H1 (cell line): ENCODE results near the gene OR51F2. TPM values are rescaled to one million over a fixed set of nuclear protein-coding genes. Genes with fewer than 3 reads are reported as not detected.

Source experiments
- CTCF ChIA-PET: fragments of 300-600 bp; sonication (Branson Sonifier 250); formaldehyde crosslinking; loops from one replicate; lab custom pipeline; 2021; ENCODE audit not compliant: partially characterized antibody; lab: Charles Lee
- POLR2A ChIA-PET: fragments of 300-600 bp; sonication (Branson Sonifier 250); formaldehyde crosslinking; loops from one replicate; lab custom pipeline; 2021; ENCODE audit warnings: inconsistent platforms; ENCODE audit not compliant: partially characterized antibody; lab: Charles Lee
- DNase-seq, 2 experiments: peaks; one replicate each; pipeline versions ENCODE4 v3.0.0 to v3.0.0-alpha.2; 2010 to 2022; ENCODE audit warnings: low spot score in 2 of 2, low read depth in 1 of 2, mixed read lengths in 1 of 2
- FAIRE-seq: peaks from 2 replicates; lab custom pipeline; 2011; peaks lifted over from hg19 to GRCh38; lab: Jason Lieb, UNC
- H2AFZ ChIP-seq: 2 replicates; pipeline ENCODE4 v1.8.1; 2012; ENCODE audit warnings: low read length, inconsistent platforms
- H2AK5ac ChIP-seq: 2 replicates; pipeline ENCODE4 v1.6.1; 2013; ENCODE audit warnings: low read depth, low read length
- H2BK120ac ChIP-seq: replicated peaks from 2 replicates; pipeline ENCODE3; 2013; ENCODE audit warnings: low read depth, low read length, inconsistent platforms
- H2BK12ac ChIP-seq: 2 replicates; pipeline ENCODE4 v1.6.1; 2013; ENCODE audit warnings: low read depth, low read length
- H2BK15ac ChIP-seq: 2 replicates; pipeline ENCODE4 v1.6.1; 2013; ENCODE audit warnings: low read length
- H2BK20ac ChIP-seq: 2 replicates; pipeline ENCODE4 v1.6.1; 2013; ENCODE audit warnings: low read length
- H2BK5ac ChIP-seq: 2 replicates; pipeline ENCODE4 v1.6.1; 2013; ENCODE audit warnings: low read depth, low read length
- H3K14ac ChIP-seq: 2 replicates; pipeline ENCODE4 v1.6.1; 2013; ENCODE audit warnings: inconsistent platforms; ENCODE audit not compliant: insufficient read length
- H3K18ac ChIP-seq: 2 replicates; pipeline ENCODE4 v1.6.1; 2013; ENCODE audit warnings: low read length; ENCODE audit errors: extremely low read depth
- H3K23ac ChIP-seq: 2 replicates; pipeline ENCODE4 v1.6.1; 2013; ENCODE audit warnings: inconsistent platforms; ENCODE audit not compliant: insufficient read length
- H3K23me2 ChIP-seq: 2 replicates; pipeline ENCODE4 v1.6.1; 2013; ENCODE audit warnings: low read depth, low read length
- H3K27ac ChIP-seq: 2 replicates; pipeline ENCODE4 v1.6.1; 2011; ENCODE audit warnings: low read depth, low read length, inconsistent platforms
- H3K27me3 ChIP-seq, 4 experiments: replicated peaks in 1 of 4; 1 replicate in 1 of 4; 2 replicates in 3 of 4; pipeline versions ENCODE4 v1.6.1 to v1.8.1; 2011 to 2013; ENCODE audit warnings: low read length in 3 of 4, mild to moderate bottlenecking in 3 of 4, inconsistent platforms in 2 of 4, mixed read lengths in 2 of 4, moderate library complexity in 1 of 4; ENCODE audit not compliant: control insufficient read depth in 3 of 4, insufficient read depth in 3 of 4; ENCODE audit errors: extremely low read depth in 1 of 4
- H3K36me3 ChIP-seq, 4 experiments: 2 replicates each; pipeline versions ENCODE4 v1.6.1 to v1.8.1; 2011 to 2013; ENCODE audit warnings: mild to moderate bottlenecking in 4 of 4, low read length in 3 of 4, moderate library complexity in 2 of 4, control low read depth in 1 of 4, inconsistent platforms in 1 of 4; ENCODE audit not compliant: insufficient read depth in 4 of 4, control insufficient read depth in 2 of 4
- H3K4ac ChIP-seq: replicated peaks from 2 replicates; pipeline ENCODE3; 2013; ENCODE audit warnings: low read length, low read depth, mixed read lengths, inconsistent platforms; ENCODE audit not compliant: insufficient read length
- H3K4me1 ChIP-seq, 4 experiments: replicated peaks in 1 of 4; 1 replicate in 1 of 4; 2 replicates in 3 of 4; pipeline versions ENCODE4 v1.6.1 to v1.8.1; 2011 to 2013; ENCODE audit warnings: low read length in 3 of 4, inconsistent platforms in 2 of 4, mixed read lengths in 1 of 4; ENCODE audit not compliant: insufficient read depth in 4 of 4, control insufficient read depth in 3 of 4
- H3K4me2 ChIP-seq, 2 experiments: 2 replicates each; pipeline versions ENCODE4 v1.6.1 to v1.8.1; 2011 to 2013; ENCODE audit warnings: low read depth in 2 of 2, low read length in 2 of 2, control low read depth in 1 of 2, inconsistent platforms in 1 of 2, mild to moderate bottlenecking in 1 of 2; ENCODE audit not compliant: insufficient read depth in 1 of 2
- H3K4me3 ChIP-seq, 4 experiments: fragments of 200-600, 300-600 bp in 1 of 4; sonication (generic), shearing (Covaris generic), sonication (Bioruptor Twin) in 1 of 4; 2 replicates each; pipeline versions ENCODE4 v1.5.1 to v1.8.1; 2011 to 2016; ENCODE audit warnings: low read length in 4 of 4, low read depth in 3 of 4, control low read depth in 2 of 4, inconsistent platforms in 2 of 4, mild to moderate bottlenecking in 2 of 4, mixed read lengths in 1 of 4, moderate library complexity in 1 of 4; ENCODE audit not compliant: insufficient read depth in 2 of 4; ENCODE audit errors: extremely low read depth in 1 of 4
- H3K56ac ChIP-seq: replicated peaks from 2 replicates; pipeline ENCODE3; 2013; ENCODE audit warnings: low read depth, mild to moderate bottlenecking, mixed read lengths, low read length, inconsistent platforms; ENCODE audit not compliant: insufficient read length
- H3K79me1 ChIP-seq: 2 replicates; pipeline ENCODE4 v1.6.1; 2013; ENCODE audit warnings: low read depth, low read length, control low read depth
- H3K79me2 ChIP-seq, 2 experiments: 2 replicates each; pipeline versions ENCODE4 v1.6.1 to v1.8.1; 2012 to 2013; ENCODE audit warnings: low read length in 2 of 2, mild to moderate bottlenecking in 2 of 2, inconsistent platforms in 1 of 2; ENCODE audit not compliant: insufficient read depth in 2 of 2, control insufficient read depth in 1 of 2
- H3K9ac ChIP-seq, 4 experiments: replicated peaks in 1 of 4; 1 replicate in 1 of 4; 2 replicates in 3 of 4; pipeline versions ENCODE4 v1.6.1 to v1.8.1; 2011 to 2013; ENCODE audit warnings: low read depth in 3 of 4, low read length in 3 of 4, control low read depth in 2 of 4, mild to moderate bottlenecking in 2 of 4, moderate library complexity in 2 of 4, inconsistent platforms in 1 of 4; ENCODE audit errors: extremely low read depth in 1 of 4
- H3K9me3 ChIP-seq, 2 experiments: 2 replicates each; pipeline versions ENCODE4 v1.6.1 to v1.8.1; 2012 to 2013; ENCODE audit warnings: mild to moderate bottlenecking in 2 of 2, moderate library complexity in 2 of 2, control low read depth in 1 of 2, inconsistent platforms in 1 of 2, low read depth in 1 of 2, low read length in 1 of 2, mixed read lengths in 1 of 2; ENCODE audit not compliant: insufficient read depth in 2 of 2
- H4K20me1 ChIP-seq, 2 experiments: replicated peaks in 1 of 2; 2 replicates each; pipeline versions ENCODE3 to v1.8.1; 2011 to 2013; ENCODE audit warnings: inconsistent platforms in 2 of 2, low read length in 2 of 2, mild to moderate bottlenecking in 1 of 2; ENCODE audit not compliant: insufficient read depth in 2 of 2, control insufficient read depth in 1 of 2
- H4K5ac ChIP-seq: 2 replicates; pipeline ENCODE4 v1.6.1; 2013; ENCODE audit warnings: low read length, low read depth, mixed read lengths, inconsistent platforms; ENCODE audit not compliant: insufficient read length
- H4K8ac ChIP-seq: 2 replicates; pipeline ENCODE4 v1.8.0; 2013; ENCODE audit warnings: mild to moderate bottlenecking, moderate library complexity, low read length, inconsistent platforms; ENCODE audit not compliant: insufficient read depth; ENCODE audit errors: extremely low read depth
- H4K91ac ChIP-seq: replicated peaks from 2 replicates; pipeline ENCODE3; 2013; ENCODE audit warnings: low read length, mixed read lengths, inconsistent platforms; ENCODE audit not compliant: insufficient read length
- KDM1A ChIP-seq: fragments of 200-600, 300-600 bp; sonication (generic); IDR thresholded peaks from 2 replicates; pipeline ENCODE4 v1.7.1; 2016; ENCODE audit warnings: mild to moderate bottlenecking, low read length, borderline replicate concordance
- RAD21 ChIP-seq, 2 experiments: IDR thresholded peaks in 1 of 2; conservative IDR thresholded peaks in 1 of 2; 2 replicates each; pipeline ENCODE4 v1.6.1; 2011; ENCODE audit warnings: low read depth in 2 of 2, low read length in 2 of 2, improper control_type of control experiment in 1 of 2, inconsistent platforms in 1 of 2, mild to moderate bottlenecking in 1 of 2, moderate library complexity in 1 of 2
- RBBP5 ChIP-seq: IDR thresholded peaks from 2 replicates; pipeline ENCODE4 v1.7.1; 2012; ENCODE audit warnings: low read depth, mild to moderate bottlenecking, inconsistent platforms, low read length, moderate library complexity, borderline replicate concordance
- RXRA ChIP-seq: IDR thresholded peaks from 2 replicates; pipeline ENCODE4 v1.6.1; 2011; ENCODE audit warnings: low read depth, mild to moderate bottlenecking, low read length, moderate library complexity; ENCODE audit not compliant: insufficient read depth
- polyA plus RNA-seq, 7 experiments: library from polyadenylated mRNA; depleted of rRNA in 3 of 7; stranded (reverse) in 5 of 7; unstranded in 2 of 7; fragments of >200 nt in 5 of 7; fragments of 200-250 nt in 2 of 7; gene quantifications; 1 replicate in 5 of 7; 2 replicates in 1 of 7; 4 replicates in 1 of 7; pipeline versions ENCODE4 v1.2.1 to v1.2.3, GENCODE V29; 2011 to 2013; ENCODE audit warnings: missing spikeins in 2 of 7, mixed read lengths in 2 of 7
- total RNA-seq: library from RNA; stranded (reverse); fragmentation: NEBNext Ultra II Directional; extraction: Animal tissue kit (Norgen Biotek cat#: 25700); gene quantifications from 2 replicates; pipeline ENCODE4 v1.2.1, GENCODE V29; 2021
- TF ChIP-seq, protein P1 (sequence below), 3 experiments: IDR thresholded peaks; 1 replicate in 2 of 3; 2 replicates in 1 of 3; pipeline versions ENCODE4 v1.5.1 to v1.6.1; 2011; ENCODE audit warnings: low read length in 3 of 3, mild to moderate bottlenecking in 3 of 3, inconsistent platforms in 2 of 3, low read depth in 1 of 3, moderate library complexity in 1 of 3; ENCODE audit not compliant: insufficient read depth in 1 of 3; ENCODE audit errors: control extremely low read depth in 1 of 3

Gene OR51F2
- total and polyA plus RNA-seq, 2 of the 8 experiments (the other 6 are each of a cell fraction or from before 2014, with no cell fraction given), result 0.15 TPM; not detected in 1

DNA sequence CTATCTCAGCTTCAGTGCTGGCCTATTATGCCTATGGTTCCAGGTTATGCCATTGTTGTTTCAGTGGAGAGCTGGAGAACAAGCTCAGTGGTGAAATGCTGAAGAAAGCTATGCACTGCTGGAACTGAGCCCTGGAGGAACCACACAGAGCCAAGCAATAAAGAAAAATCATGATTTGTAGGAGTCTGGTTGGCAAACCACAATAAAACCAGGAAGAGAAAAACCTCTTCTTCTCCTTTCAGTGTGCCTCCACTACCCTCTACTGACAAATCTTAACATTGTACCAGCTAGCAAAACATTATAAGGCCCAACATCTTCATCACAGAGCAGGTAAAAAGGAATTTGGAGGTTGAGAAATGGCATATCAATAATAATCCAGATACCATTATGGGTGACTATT lies 5.3 kb downstream of the OR51F2 start:
- no peak overlapping the region for H3K27ac ChIP-seq
- DNase-seq (no peak), FAIRE-seq (peak; percentile 50)
- H3K36me3 ChIP-seq, result no peaks in the 10 kb centered on the region
- H3K18ac ChIP-seq, result no peak overlapping the region
- H2BK12ac ChIP-seq, result no peak overlapping the region
- H2BK20ac ChIP-seq, result no peak overlapping the region
- H3K4me3 ChIP-seq, result no peak overlapping the region
- no peaks in the 10 kb centered on the region for H3K23me2 ChIP-seq
- H3K79me2 ChIP-seq, result no peaks in the 10 kb centered on the region
- H2AFZ ChIP-seq, result no peak overlapping the region; the same call in 1 of the 2 replicates
- H2BK5ac ChIP-seq, result no peak overlapping the region
- H3K4me1 ChIP-seq, result peaks cover 0 to 2% (median 0%) of the 10 kb centered on the region in 4 experiments; a peak in 1 of 7 replicates
- H4K20me1 ChIP-seq, result no peaks in the 10 kb centered on the region
- ChIA-PET CTCF (interaction anchor here (0.6 to 7.7 kb wide), 17 partner anchors 9 to 639 kb away, joined by 3 to 83 read pairs (median 4); partner anchors contain the start of genes OR51D1 and OR51S1), POLR2A (no interaction called here)
- TF ChIP-seq RXRA, result no peak
- peak; percentile 79 to 86 for TF ChIP-seq RAD21 (IDR thresholded peaks at IDR 0.05 in 1 of 2, conservative IDR thresholded peaks at IDR 0.05 in 1 of 2; ENCODE audit: low read depth in 2 of 2, low read length in 2 of 2)
- no peak for TF ChIP-seq RBBP5
- no peak for TF ChIP-seq KDM1A
- TF ChIP-seq, protein P1, sequence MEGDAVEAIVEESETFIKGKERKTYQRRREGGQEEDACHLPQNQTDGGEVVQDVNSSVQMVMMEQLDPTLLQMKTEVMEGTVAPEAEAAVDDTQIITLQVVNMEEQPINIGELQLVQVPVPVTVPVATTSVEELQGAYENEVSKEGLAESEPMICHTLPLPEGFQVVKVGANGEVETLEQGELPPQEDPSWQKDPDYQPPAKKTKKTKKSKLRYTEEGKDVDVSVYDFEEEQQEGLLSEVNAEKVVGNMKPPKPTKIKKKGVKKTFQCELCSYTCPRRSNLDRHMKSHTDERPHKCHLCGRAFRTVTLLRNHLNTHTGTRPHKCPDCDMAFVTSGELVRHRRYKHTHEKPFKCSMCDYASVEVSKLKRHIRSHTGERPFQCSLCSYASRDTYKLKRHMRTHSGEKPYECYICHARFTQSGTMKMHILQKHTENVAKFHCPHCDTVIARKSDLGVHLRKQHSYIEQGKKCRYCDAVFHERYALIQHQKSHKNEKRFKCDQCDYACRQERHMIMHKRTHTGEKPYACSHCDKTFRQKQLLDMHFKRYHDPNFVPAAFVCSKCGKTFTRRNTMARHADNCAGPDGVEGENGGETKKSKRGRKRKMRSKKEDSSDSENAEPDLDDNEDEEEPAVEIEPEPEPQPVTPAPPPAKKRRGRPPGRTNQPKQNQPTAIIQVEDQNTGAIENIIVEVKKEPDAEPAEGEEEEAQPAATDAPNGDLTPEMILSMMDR (IDR thresholded peaks at IDR 0.05; ENCODE audit: control extremely low read depth in 1 of 3, insufficient read depth in 1 of 3, low read depth in 1 of 3, low read length in 3 of 3), result peak in 2 of 3 experiments; percentile 48 to 56; a peak in 2 of 4 replicates
- H3K4me2 ChIP-seq, result no peak overlapping the region
- H3K79me1 ChIP-seq, result no peaks in the 10 kb centered on the region
- peaks cover 0 to 2% (median 0%) of the 10 kb centered on the region in 4 experiments; a peak in 1 of 7 replicates for H3K27me3 ChIP-seq
- no peak overlapping the region for H3K56ac ChIP-seq
- no peak overlapping the region for H4K91ac ChIP-seq
- no peak overlapping the region for H4K5ac ChIP-seq
- no peak overlapping the region for H2AK5ac ChIP-seq
- no peak overlapping the region for H3K4ac ChIP-seq
- H2BK15ac ChIP-seq, result no peak overlapping the region
- H3K14ac ChIP-seq, result no peak overlapping the region
- H3K9me3 ChIP-seq, result no peaks in the 10 kb centered on the region
- H3K23ac ChIP-seq, result no peak overlapping the region
- H3K9ac ChIP-seq, result no peak overlapping the region
- no peak overlapping the region for H4K8ac ChIP-seq
- H2BK120ac ChIP-seq, result no peak overlapping the region
